Activated T-cell treated with anti-CD3 and anti-CD28 coated beads, Interleukin-2, amount 50 U/mL, for 72 hours (primary cell): ENCODE results near the gene RPP40. TPM values are rescaled to one million over a fixed set of nuclear protein-coding genes. Genes with fewer than 3 reads are reported as not detected.

ENCODE experiments used
- ATAC-seq, 2 donors: fragments of 150-1000 bp; cut with Tn5 transposase; replicated peaks in 1 of 2; 2 replicates each; pipeline ENCODE4 v1.10.0; 2021; ENCODE audit warnings: moderate library complexity in 2 of 2, mild to moderate bottlenecking in 1 of 2
- DNase-seq, 2 donors: peaks; one replicate each; pipeline ENCODE4 v3.0.0; 2021 to 2022; ENCODE audit warnings: mixed read lengths in 1 of 2
- H3K27ac Mint-ChIP-seq: one replicate; pipeline ENCODE4 v1.8.0; 2022; ENCODE audit warnings: mild to moderate bottlenecking, moderate library complexity, mixed read lengths
- H3K27me3 Mint-ChIP-seq: one replicate; pipeline ENCODE4 v1.8.0; 2022; ENCODE audit warnings: low read depth, mixed read lengths
- H3K36me3 Mint-ChIP-seq, 2 donors: one replicate each; pipeline ENCODE4 v1.8.0; 2022; ENCODE audit warnings: mixed read lengths in 2 of 2, mild to moderate bottlenecking in 1 of 2; ENCODE audit not compliant: insufficient read depth in 2 of 2
- H3K4me1 Mint-ChIP-seq: one replicate; pipeline ENCODE4 v1.8.0; 2022; ENCODE audit warnings: low read depth, mixed read lengths
- H3K4me3 Mint-ChIP-seq, 2 donors: one replicate each; pipeline ENCODE4 v1.8.0; 2022; ENCODE audit warnings: mild to moderate bottlenecking in 2 of 2, mixed read lengths in 2 of 2, moderate library complexity in 2 of 2
- H3K9me3 Mint-ChIP-seq, 2 donors: one replicate each; pipeline ENCODE4 v1.8.0; 2022; ENCODE audit warnings: mixed read lengths in 2 of 2
- total RNA-seq, 2 donors: library from RNA; stranded (reverse); gene quantifications; one replicate each; pipeline ENCODE4 v1.2.3, GENCODE V29; 2022

The RPP40 gene
- total RNA-seq, 2 donors from 2014 or later: 8.2 to 10.8 TPM

GRCh38 chr6:4973982-4974745 is 29.7 kb downstream of the RPP40 start:
- DNase-seq (no peak), ATAC-seq (no peak)
- Mint-ChIP-seq H3K4me1 (no peaks in the 10 kb centered on the region), H3K9me3 (peaks cover 5 to 13% of the 10 kb centered on the region in 2 donors), H3K27ac (no peak overlapping the region), H3K4me3 (no peak overlapping the region), H3K36me3 (peaks cover 5 to 11% of the 10 kb centered on the region in 2 donors), H3K27me3 (peaks cover 19% of the 10 kb centered on the region)

- no peak overlapping the region for H3K4me3 Mint-ChIP-seq
- H3K36me3 Mint-ChIP-seq: peaks cover 5 to 9% of the 10 kb centered on the region in 2 donors
- no peak overlapping the region for H3K27ac Mint-ChIP-seq
- H3K4me1 Mint-ChIP-seq: no peaks in the 10 kb centered on the region
- peaks cover 5 to 10% of the 10 kb centered on the region in 2 donors for H3K9me3 Mint-ChIP-seq
- DNase-seq (no peak), ATAC-seq (no peak)
- peaks cover 19% of the 10 kb centered on the region for H3K27me3 Mint-ChIP-seq
These were observed 30.4 kb downstream of the RPP40 start for GRCh38 chr6:4973415-4973814.

GRCh38 chr6:4972438-4972837 is 31.4 kb downstream of the RPP40 start:
- Mint-ChIP-seq H3K36me3 (peaks cover 5 to 9% of the 10 kb centered on the region in 2 donors), H3K9me3 (peaks cover 5 to 10% of the 10 kb centered on the region in 2 donors), H3K27me3 (peaks cover 19% of the 10 kb centered on the region), H3K4me1 (no peaks in the 10 kb centered on the region), H3K27ac (no peak overlapping the region), H3K4me3 (no peak overlapping the region)
- ATAC-seq (no peak), DNase-seq (no peak)

GRCh38 chr6:4971851-4972250 is 32.0 kb downstream of the RPP40 start:
- Mint-ChIP-seq H3K27ac (no peak overlapping the region), H3K9me3 (peaks cover 2 to 4% of the 10 kb centered on the region in 2 donors), H3K4me1 (no peaks in the 10 kb centered on the region), H3K27me3 (peaks cover 19% of the 10 kb centered on the region), H3K36me3 (peaks cover 4 to 5% of the 10 kb centered on the region in 2 donors), H3K4me3 (no peak overlapping the region)
- no peak for ATAC-seq
- no peak for DNase-seq

GRCh38 chr6:4970739-4971395 is 33.0 kb downstream of the RPP40 start:
- H3K4me3 Mint-ChIP-seq: no peak overlapping the region
- no peaks in the 10 kb centered on the region for H3K9me3 Mint-ChIP-seq
- no peaks in the 10 kb centered on the region for H3K36me3 Mint-ChIP-seq
- no peak for ATAC-seq
- H3K27ac Mint-ChIP-seq: no peak overlapping the region
- H3K27me3 Mint-ChIP-seq: peaks cover 25% of the 10 kb centered on the region
- no peak for DNase-seq
- no peaks in the 10 kb centered on the region for H3K4me1 Mint-ChIP-seq

DNA sequence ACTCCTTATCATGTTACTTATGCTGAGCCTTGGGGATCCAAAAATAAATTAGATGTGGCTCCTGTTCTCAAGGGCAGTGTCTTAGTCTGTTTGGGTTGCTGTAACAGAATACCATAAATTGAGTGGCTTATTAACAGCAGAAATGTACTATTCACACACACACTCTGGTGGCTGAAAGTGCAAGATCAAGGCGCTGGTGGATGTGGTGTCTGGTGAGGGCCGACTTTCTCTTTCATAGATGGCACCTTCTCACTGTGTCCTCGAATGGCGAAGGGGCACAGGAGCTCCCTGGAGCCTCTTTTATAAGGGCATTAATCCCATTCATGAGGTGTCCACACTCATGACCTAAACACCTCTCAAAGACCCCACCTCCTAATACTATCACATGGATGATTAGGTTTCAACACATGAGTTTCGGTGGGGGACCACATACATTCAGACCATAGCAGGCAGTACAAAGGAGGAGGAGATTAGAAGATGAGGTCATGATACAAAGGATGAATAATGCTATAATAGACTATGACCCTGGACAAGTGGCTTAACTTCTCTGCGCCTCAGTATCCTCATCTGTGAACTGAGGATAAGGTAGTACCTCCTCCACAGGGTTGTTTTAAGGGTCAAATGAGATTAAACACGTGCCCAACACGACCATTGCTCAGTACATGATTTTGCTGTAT is 34.1 kb downstream of the RPP40 start:
- DNase-seq (no peak), ATAC-seq (no peak)
- no peak overlapping the region for H3K27ac Mint-ChIP-seq
- H3K4me1 Mint-ChIP-seq: no peaks in the 10 kb centered on the region
- H3K36me3 Mint-ChIP-seq: no peaks in the 10 kb centered on the region
- H3K9me3 Mint-ChIP-seq: no peaks in the 10 kb centered on the region
- H3K27me3 Mint-ChIP-seq: peaks cover 28% of the 10 kb centered on the region
- H3K4me3 Mint-ChIP-seq: no peak overlapping the region

DNA sequence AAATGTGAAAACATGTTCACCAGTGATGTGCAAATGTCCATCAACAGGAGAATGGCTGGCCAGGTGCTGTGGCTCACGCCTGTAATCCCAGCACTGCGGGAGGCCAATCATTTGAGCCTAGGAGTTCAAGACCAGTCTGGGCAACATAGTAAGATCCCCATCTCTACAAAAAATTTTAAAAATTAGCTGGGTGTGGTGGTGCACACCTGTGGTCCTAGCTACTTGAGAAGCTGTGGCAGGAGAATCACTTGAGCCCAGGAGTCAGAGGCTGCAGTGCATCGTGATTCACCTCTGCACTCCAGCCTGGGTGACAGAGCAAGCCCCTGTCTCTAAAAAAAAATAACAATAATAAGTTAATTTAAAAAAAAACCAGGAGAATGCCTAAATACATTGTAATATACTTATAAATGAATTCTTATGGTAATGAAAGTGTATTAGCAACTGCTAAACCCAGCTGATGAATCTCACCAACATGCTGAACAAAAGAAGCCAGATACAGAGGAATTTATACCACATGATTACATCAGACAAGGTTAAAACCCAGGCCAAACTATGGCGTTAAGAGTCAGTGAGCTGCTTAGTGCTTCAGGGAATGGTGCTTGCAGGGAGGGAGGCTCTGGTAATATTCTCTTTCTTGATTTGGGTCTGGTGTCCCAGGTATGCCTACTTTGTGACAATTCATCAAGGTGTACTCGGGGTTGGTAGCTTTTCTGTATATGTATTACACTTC is 36.4 kb downstream of the RPP40 start:
- H3K4me3 Mint-ChIP-seq: no peak overlapping the region
- DNase-seq (no peak), ATAC-seq (no peak)
- H3K27ac Mint-ChIP-seq: no peak overlapping the region
- no peaks in the 10 kb centered on the region for H3K4me1 Mint-ChIP-seq
- H3K27me3 Mint-ChIP-seq: peaks cover 25% of the 10 kb centered on the region
- H3K9me3 Mint-ChIP-seq: no peaks in the 10 kb centered on the region
- no peaks in the 10 kb centered on the region for H3K36me3 Mint-ChIP-seq

GRCh38 chr6:4965562-4966389 is 38.1 kb downstream of the RPP40 start:
- no peaks in the 10 kb centered on the region for H3K4me1 Mint-ChIP-seq
- no peaks in the 10 kb centered on the region for H3K36me3 Mint-ChIP-seq
- no peaks in the 10 kb centered on the region for H3K9me3 Mint-ChIP-seq
- DNase-seq (no peak), ATAC-seq (no peak)
- peaks cover 28% of the 10 kb centered on the region for H3K27me3 Mint-ChIP-seq
- no peak overlapping the region for H3K4me3 Mint-ChIP-seq
- H3K27ac Mint-ChIP-seq: peak overlapping the region; percentile 39

DNA sequence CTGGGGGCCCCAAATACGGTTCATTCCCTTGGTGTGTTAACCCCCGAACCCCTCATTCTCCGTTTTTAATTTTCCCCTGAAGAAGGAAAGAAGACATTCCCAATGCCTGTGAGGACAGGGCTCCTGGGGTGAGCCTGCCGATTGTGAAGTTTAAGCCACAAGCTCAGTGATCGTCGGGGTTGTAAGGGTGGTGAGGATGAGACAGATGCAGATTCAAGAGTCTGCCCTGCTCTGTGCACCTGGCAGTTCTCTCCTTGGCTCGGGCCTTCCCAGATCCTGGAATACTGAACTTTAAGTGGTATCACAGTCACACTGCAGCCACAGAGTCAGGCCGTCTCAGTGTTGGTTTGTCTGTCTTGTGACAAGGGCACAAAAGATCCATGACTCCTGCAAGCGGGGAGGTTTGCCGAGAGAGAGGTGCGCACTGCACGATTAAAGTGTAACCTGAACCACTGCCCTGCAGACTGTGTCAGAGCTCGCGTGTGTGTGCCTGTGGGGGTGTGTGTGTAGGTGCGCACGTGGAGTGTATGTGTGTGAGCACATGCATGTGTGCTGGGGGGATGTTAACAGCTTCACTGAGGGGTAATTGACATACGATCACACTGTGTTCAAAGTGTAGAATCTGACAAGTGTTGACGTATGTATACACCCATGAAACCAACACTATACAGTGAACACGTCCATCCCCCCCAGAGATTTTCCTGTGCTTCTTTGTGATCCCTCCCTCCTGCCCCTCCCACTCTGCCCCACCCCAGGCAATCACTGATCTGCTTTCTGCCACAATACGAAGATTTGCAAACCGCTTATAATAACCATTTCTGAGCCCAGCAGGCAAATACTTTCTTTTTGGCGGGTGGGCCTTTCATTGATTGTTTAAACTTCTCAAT is 38.9 kb downstream of the RPP40 start:
- peaks cover 26% of the 10 kb centered on the region for H3K27me3 Mint-ChIP-seq
- no peak overlapping the region for H3K4me3 Mint-ChIP-seq
- no peaks in the 10 kb centered on the region for H3K36me3 Mint-ChIP-seq
- ATAC-seq (no peak), DNase-seq (no peak)
- H3K27ac Mint-ChIP-seq: no peak overlapping the region
- H3K4me1 Mint-ChIP-seq: no peaks in the 10 kb centered on the region
- no peaks in the 10 kb centered on the region for H3K9me3 Mint-ChIP-seq

DNA sequence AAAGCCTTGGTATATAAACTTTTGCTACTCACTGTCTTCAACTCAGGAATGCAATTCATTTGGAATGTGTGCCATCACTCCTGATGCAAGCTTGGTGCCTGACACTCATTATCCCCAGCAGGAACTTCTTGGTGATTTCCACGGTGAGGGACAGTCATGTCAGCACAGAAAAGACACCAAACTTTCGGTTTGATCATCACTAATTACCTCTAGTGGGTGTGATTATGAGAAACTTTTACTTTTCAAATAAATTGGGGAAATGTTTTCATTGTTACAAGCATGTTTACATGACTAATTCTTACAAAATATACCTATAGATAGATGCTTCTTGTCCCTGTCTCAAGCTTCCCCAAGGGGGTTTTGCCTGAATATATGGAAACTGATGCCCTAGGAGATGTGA is 40.9 kb downstream of the RPP40 start:
- ATAC-seq (no peak), DNase-seq (no peak)
- no peaks in the 10 kb centered on the region for H3K9me3 Mint-ChIP-seq
- no peaks in the 10 kb centered on the region for H3K4me1 Mint-ChIP-seq
- peaks cover 25% of the 10 kb centered on the region for H3K27me3 Mint-ChIP-seq
- H3K27ac Mint-ChIP-seq: no peak overlapping the region
- H3K4me3 Mint-ChIP-seq: no peak overlapping the region
- H3K36me3 Mint-ChIP-seq: no peaks in the 10 kb centered on the region

- no peaks in the 10 kb centered on the region for H3K36me3 Mint-ChIP-seq
- H3K27me3 Mint-ChIP-seq: peaks cover 25% of the 10 kb centered on the region
- H3K27ac Mint-ChIP-seq: no peak overlapping the region
- H3K4me3 Mint-ChIP-seq: no peak overlapping the region
- ATAC-seq (no peak), DNase-seq (no peak)
- H3K4me1 Mint-ChIP-seq: no peaks in the 10 kb centered on the region
- H3K9me3 Mint-ChIP-seq: no peaks in the 10 kb centered on the region
These were observed 42.3 kb downstream of the RPP40 start for GRCh38 chr6:4961322-4962168.
